Endodermal cell (in vitro differentiated cells): ENCODE measurements around the gene ADCY3. TPM values are rescaled to one million over a fixed set of nuclear protein-coding genes. Genes with fewer than 3 reads are reported as not detected.

Experiments used
- DNase-seq: peaks from one replicate; pipeline ENCODE4 v3.0.0-alpha.2; 2017
- H3K27ac ChIP-seq: 2 replicates; pipeline ENCODE4 v1.5.1; 2013; ENCODE audit warnings: mild to moderate bottlenecking, low read depth, low read length, moderate library complexity
- H3K27me3 ChIP-seq: 2 replicates; pipeline ENCODE4 v1.6.1; 2013; ENCODE audit warnings: mild to moderate bottlenecking, low read length, moderate library complexity; ENCODE audit not compliant: insufficient read depth, control insufficient read depth, poor library complexity, severe bottlenecking
- H3K36me3 ChIP-seq: 2 replicates; pipeline ENCODE4 v1.7.0; 2013; ENCODE audit warnings: mild to moderate bottlenecking, low read length, moderate library complexity; ENCODE audit not compliant: control insufficient read depth, insufficient read depth
- H3K4me1 ChIP-seq: one replicate; pipeline ENCODE4 v1.7.0; 2013; ENCODE audit warnings: low read length; ENCODE audit not compliant: control insufficient read depth, insufficient read depth
- H3K4me3 ChIP-seq: 2 replicates; pipeline ENCODE4 v1.5.1; 2013; ENCODE audit warnings: mild to moderate bottlenecking, low read length, moderate library complexity
- H3K9ac ChIP-seq: 2 replicates; pipeline ENCODE4 v1.6.1; 2013; ENCODE audit warnings: mild to moderate bottlenecking, low read length, moderate library complexity; ENCODE audit not compliant: poor library complexity, severe bottlenecking; ENCODE audit errors: extremely low read depth
- H3K9me3 ChIP-seq: 2 replicates; pipeline ENCODE4 v1.6.1; 2013; ENCODE audit warnings: mild to moderate bottlenecking, low read length, moderate library complexity; ENCODE audit not compliant: control insufficient read depth
- H3K27ac Mint-ChIP-seq: 2 replicates; pipeline ENCODE4 v1.8.0; 2020; ENCODE audit warnings: mixed read lengths
- H3K27me3 Mint-ChIP-seq: 2 replicates; pipeline ENCODE4 v1.8.0; 2021; ENCODE audit warnings: mild to moderate bottlenecking, mixed read lengths; ENCODE audit not compliant: insufficient read depth
- H3K36me3 Mint-ChIP-seq: 2 replicates; pipeline ENCODE4 v1.8.0; 2020; ENCODE audit warnings: low read depth, mixed read lengths
- H3K4me1 Mint-ChIP-seq: 2 replicates; pipeline ENCODE4 v1.8.0; 2020; ENCODE audit warnings: mixed read lengths
- H3K4me3 Mint-ChIP-seq: 2 replicates; pipeline ENCODE4 v1.8.0; 2020; ENCODE audit warnings: mild to moderate bottlenecking, moderate library complexity, mixed read lengths
- H3K9me3 Mint-ChIP-seq: 2 replicates; pipeline ENCODE4 v1.8.0; 2020; ENCODE audit warnings: mild to moderate bottlenecking, mixed read lengths
- CTCF ChIP-seq: fragments of 200-600 bp; sonication (generic); conservative IDR thresholded peaks from 2 replicates; pipeline ENCODE4 v1.5.0; 2021; ENCODE audit warnings: antibody characterized with exemption, mild to moderate bottlenecking
- WGBS, 2 experiments: methylation state at CpG; one replicate each; pipeline versions ENCODE4 v1.1.5 to v1.1.7; 2013; ENCODE audit warnings: missing lambda C conversion rate in 2 of 2, mixed read lengths in 1 of 2; ENCODE audit not compliant: insufficient coverage in 1 of 2, insufficient read length in 1 of 2; 5-methylcytosine and 5-hydroxymethylcytosine counted together
- total RNA-seq, 2 donors: library from RNA; stranded (reverse); fragmentation: NEBNext Ultra II Directional in 1 of 2; extraction: Animal tissue kit (Norgen Biotek cat#: 25700) in 1 of 2; gene quantifications; 2 replicates in 1 of 2; 3 replicates in 1 of 2; pipeline ENCODE4 v1.2.1, GENCODE V29; 2021

ADCY3 gene
- total RNA-seq, 2 donors from 2014 or later = 29.8 to 41.2 TPM

GRCh38 chr2:24937236-24937635 is 17.2 kb upstream of the ADCY3 start:
- DNase-seq = no peak
- WGBS, 2 experiments = 90 to 94% methylated on average over 2 of the region's 2 CpGs
- Histone ChIP-seq H3K4me1 (no peaks in the 10 kb centered on the region), H3K27ac (no peak overlapping the region), H3K4me3 (no peak overlapping the region), H3K27me3 (no peaks in the 10 kb centered on the region), H3K36me3 (no peaks in the 10 kb centered on the region), H3K9ac (no peak overlapping the region), H3K9me3 (no peaks in the 10 kb centered on the region)
- Mint-ChIP-seq H3K36me3 (no peaks in the 10 kb centered on the region), H3K27ac (no peak overlapping the region), H3K4me3 (no peak overlapping the region), H3K4me1 (peaks cover 6% of the 10 kb centered on the region), H3K9me3 (no peaks in the 10 kb centered on the region), H3K27me3 (no peaks in the 10 kb centered on the region)
- TF ChIP-seq CTCF = no peak

GRCh38 chr2:24935145-24935544 is 15.1 kb upstream of the ADCY3 start:
- no peaks in the 10 kb centered on the region for H3K27me3 Mint-ChIP-seq
- no peak for DNase-seq
- Histone ChIP-seq H3K27me3 (no peaks in the 10 kb centered on the region), H3K4me1 (no peaks in the 10 kb centered on the region), H3K27ac (no peak overlapping the region), H3K9me3 (no peaks in the 10 kb centered on the region), H3K4me3 (no peak overlapping the region), H3K36me3 (no peaks in the 10 kb centered on the region), H3K9ac (no peak overlapping the region)
- H3K9me3 Mint-ChIP-seq = no peaks in the 10 kb centered on the region
- TF ChIP-seq CTCF = no peak
- H3K4me1 Mint-ChIP-seq = peaks cover 6% of the 10 kb centered on the region
- no peak overlapping the region for H3K27ac Mint-ChIP-seq
- H3K36me3 Mint-ChIP-seq = no peaks in the 10 kb centered on the region
- 83 to 86% methylated on average over 1 to 5 of the region's 5 CpGs for WGBS, 2 experiments
- no peak overlapping the region for H3K4me3 Mint-ChIP-seq

- no peaks in the 10 kb centered on the region for H3K36me3 ChIP-seq
- Mint-ChIP-seq H3K4me1 (peaks cover 8% of the 10 kb centered on the region), H3K9me3 (no peaks in the 10 kb centered on the region), H3K27ac (no peak overlapping the region), H3K27me3 (no peaks in the 10 kb centered on the region), H3K36me3 (no peaks in the 10 kb centered on the region), H3K4me3 (no peak overlapping the region)
- no peak for TF ChIP-seq CTCF
- DNase-seq = no peak
- no peaks in the 10 kb centered on the region for H3K9me3 ChIP-seq
- no peaks in the 10 kb centered on the region for H3K27me3 ChIP-seq
- no peak overlapping the region for H3K27ac ChIP-seq
- no peak overlapping the region for H3K4me3 ChIP-seq
- 81 to 84% methylated on average over 5 of the region's 5 CpGs for WGBS, 2 experiments
- no peak overlapping the region for H3K9ac ChIP-seq
- H3K4me1 ChIP-seq = no peaks in the 10 kb centered on the region
Observed at GRCh38 chr2:24932715-24933114, 12.7 kb upstream of the ADCY3 start.
